ENCODE results near the gene DLG2.

DNA sequence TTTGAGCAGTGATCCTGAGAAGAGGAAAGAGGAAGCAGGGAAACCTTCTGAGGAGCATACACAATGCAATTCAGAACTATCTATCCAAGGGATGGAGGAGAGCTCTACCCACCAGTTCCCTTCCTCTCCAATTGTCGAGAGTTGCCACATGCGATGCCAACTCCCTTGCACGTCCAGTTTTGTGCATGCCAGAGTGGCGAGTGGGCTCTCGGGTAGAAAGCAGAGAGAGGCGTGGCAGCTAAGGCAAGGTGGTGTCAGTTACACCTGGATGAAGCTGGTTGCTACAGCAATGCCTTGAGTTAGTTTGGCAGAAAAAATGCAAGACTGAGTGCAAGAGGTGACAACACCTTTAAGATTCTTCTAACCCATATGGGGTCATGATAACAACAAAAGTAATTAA, 1920.6 kb downstream of the DLG2 start:
- TF ChIP-seq, protein P1, sequence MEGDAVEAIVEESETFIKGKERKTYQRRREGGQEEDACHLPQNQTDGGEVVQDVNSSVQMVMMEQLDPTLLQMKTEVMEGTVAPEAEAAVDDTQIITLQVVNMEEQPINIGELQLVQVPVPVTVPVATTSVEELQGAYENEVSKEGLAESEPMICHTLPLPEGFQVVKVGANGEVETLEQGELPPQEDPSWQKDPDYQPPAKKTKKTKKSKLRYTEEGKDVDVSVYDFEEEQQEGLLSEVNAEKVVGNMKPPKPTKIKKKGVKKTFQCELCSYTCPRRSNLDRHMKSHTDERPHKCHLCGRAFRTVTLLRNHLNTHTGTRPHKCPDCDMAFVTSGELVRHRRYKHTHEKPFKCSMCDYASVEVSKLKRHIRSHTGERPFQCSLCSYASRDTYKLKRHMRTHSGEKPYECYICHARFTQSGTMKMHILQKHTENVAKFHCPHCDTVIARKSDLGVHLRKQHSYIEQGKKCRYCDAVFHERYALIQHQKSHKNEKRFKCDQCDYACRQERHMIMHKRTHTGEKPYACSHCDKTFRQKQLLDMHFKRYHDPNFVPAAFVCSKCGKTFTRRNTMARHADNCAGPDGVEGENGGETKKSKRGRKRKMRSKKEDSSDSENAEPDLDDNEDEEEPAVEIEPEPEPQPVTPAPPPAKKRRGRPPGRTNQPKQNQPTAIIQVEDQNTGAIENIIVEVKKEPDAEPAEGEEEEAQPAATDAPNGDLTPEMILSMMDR (IDR thresholded peaks at IDR 0.05), result no peak
- no peak for TF ChIP-seq POLR2A (IDR thresholded peaks at IDR 0.05)
- no peak for TF ChIP-seq EP300 (IDR thresholded peaks at IDR 0.05)

Data from ovary (tissue), 3 donors.